ENCODE data around the gene PMFBP1. TPM values are rescaled to one million over a fixed set of nuclear protein-coding genes. Genes with fewer than 3 reads are reported as not detected.

Gene PMFBP1
- total and polyA plus RNA-seq, 2 of the 4 experiments (the other 2 are of a cell fraction): under 0.01 TPM; not detected in 1

- in situ Hi-C loops (cut with MboI; ENCODE audit: low sequenced_read_pairs): no loop called here
- H3K36me3 ChIP-seq (ENCODE audit: control insufficient read depth, insufficient read depth, low read length): peaks cover 22% of the 10 kb centered on the region
- TF ChIP-seq ELK1 (IDR thresholded peaks at IDR 0.05; ENCODE audit: borderline replicate concordance, low read depth, low read length) (no peak), USF2 (IDR thresholded peaks at IDR 0.05; ENCODE audit: low read depth, low read length) (no peak), NFE2L2 (IDR thresholded peaks at IDR 0.05; ENCODE audit: low read depth, low read length) (no peak), RAD21 (IDR thresholded peaks at IDR 0.05; ENCODE audit: low read length) (no peak), MAZ (IDR thresholded peaks at IDR 0.05; ENCODE audit: borderline replicate concordance, low read depth, low read length) (no peak), CTCF (conservative IDR thresholded peaks at IDR 0.05; ENCODE audit: low read depth, low read length) (no peak), MAFK (IDR thresholded peaks at IDR 0.05; ENCODE audit: low read depth, low read length) (no peak), MXI1 (IDR thresholded peaks at IDR 0.05; ENCODE audit: borderline replicate concordance, low read depth, low read length) (no peak), FOS (IDR thresholded peaks at IDR 0.05; ENCODE audit: low read depth, low read length) (no peak), POLR2A (IDR thresholded peaks at IDR 0.05; ENCODE audit: low read depth, low read length) (no peak), RCOR1 (IDR thresholded peaks at IDR 0.05; ENCODE audit: insufficient replicate concordance, low read length) (no peak)
- no peak overlapping the region for H4K5ac ChIP-seq (ENCODE audit: low read depth, low read length)
- intact Hi-C loops (cut with micrococcal nuclease): loop anchor here (10.0 kb wide), 1 partner anchor 56 kb away; no protein-coding TSS in a partner anchor
- H3K79me1 ChIP-seq (ENCODE audit: low read depth in 1 of 2, low read length in 2 of 2): peaks cover 8 to 47% of the 10 kb centered on the region in 2 experiments
- no peak overlapping the region for H2BK15ac ChIP-seq (ENCODE audit: low read depth, low read length)
- H3K14ac ChIP-seq (replicated peaks; ENCODE audit: low read depth, low read length): no peak overlapping the region
- 0 out of 2 replicates have a peak, but pooled peaks cover 2% of the 10 kb centered on the region for H3K4me1 ChIP-seq (ENCODE audit: control insufficient read depth, insufficient read depth, low read length)
- no peak overlapping the region for H2AK5ac ChIP-seq (ENCODE audit: low read depth, low read length)
- CTCF ChIA-PET: no interaction called here
- H3K27me3 ChIP-seq (ENCODE audit: control insufficient read depth, insufficient read depth, low read length): no peaks in the 10 kb centered on the region
- H3K4me3 ChIP-seq (ENCODE audit: insufficient read depth, low read depth, low read length): no peak overlapping the region
- dilution Hi-C loops (cut with HindIII; ENCODE audit: low sequenced_read_pairs, unreplicated experiment): no loop called here
- WGBS, 2 experiments (ENCODE audit: extremely low coverage in 2 of 2, insufficient read length in 1 of 2): 100% methylated on average over 1 of the region's 3 CpGs; no CpG with 5 or more reads in 1 of the 2 experiments
- no peak overlapping the region for H2BK5ac ChIP-seq (ENCODE audit: low read depth, low read length, poor library complexity, severe bottlenecking)
- no peak overlapping the region for H4K8ac ChIP-seq (ENCODE audit: low read depth in 2 of 2, low read length in 2 of 2)
- H2BK120ac ChIP-seq (ENCODE audit: low read depth, low read length): no peak overlapping the region
- POLR2A ChIA-PET (ENCODE audit: unreplicated experiment): no interaction called here
- no peak for ATAC-seq (ENCODE audit: low read depth)
- H3K9me3 ChIP-seq (ENCODE audit: control insufficient read depth, insufficient read depth, low read length): no peaks in the 10 kb centered on the region
- H3K4me2 ChIP-seq (ENCODE audit: low read depth, low read length): no peak overlapping the region
- H3K4ac ChIP-seq (ENCODE audit: low read depth, low read length): no peak overlapping the region
- no peaks in the 10 kb centered on the region for H4K20me1 ChIP-seq (ENCODE audit: insufficient read depth, low read length)
- no peak overlapping the region for H3K27ac ChIP-seq (ENCODE audit: insufficient read depth, low read length)
- H3K23ac ChIP-seq (ENCODE audit: low read depth, low read length): no peak overlapping the region
- peaks cover 5% of the 10 kb centered on the region; the same call in 1 of the 2 replicates for H3K9me1 ChIP-seq (ENCODE audit: insufficient read depth, low read length)
- BruUV-seq (replicated peaks): no TSS peak
- H2AFZ ChIP-seq (replicated peaks; ENCODE audit: low read length, poor library complexity): no peak overlapping the region
- H2BK20ac ChIP-seq (ENCODE audit: low read depth, low read length): no peak overlapping the region
- H3K18ac ChIP-seq (ENCODE audit: low read depth, low read length): no peak overlapping the region
- no peak overlapping the region for H2AK9ac ChIP-seq (replicated peaks; ENCODE audit: low read depth, low read length, poor library complexity)
- no peak overlapping the region for H4K91ac ChIP-seq (ENCODE audit: insufficient read depth, low read depth, low read length)
- no peak for DNase-seq
- no peak overlapping the region for H3K56ac ChIP-seq (ENCODE audit: extremely low read depth, insufficient read depth, low read length)
- H3K9ac ChIP-seq (ENCODE audit: low read depth, low read length): no peak overlapping the region
These were observed 80.7 kb downstream of the PMFBP1 start for GRCh38 chr16:72091217-72091616.

All from IMR-90 (cell line).